ENCODE data around the gene ZNF746.

The ZNF746 gene

GRCh38 chr7:149433124-149433523, 64.5 kb downstream of the ZNF746 start:
- Histone ChIP-seq H3K4me3 (ENCODE audit: low read depth, low read length) (no peak overlapping the region), H3K9me3 (ENCODE audit: control insufficient read depth, insufficient read depth, low read depth, low read length) (no peaks in the 10 kb centered on the region), H3K27ac (ENCODE audit: extremely low read depth, low read depth, low read length) (no peak overlapping the region), H3K4me1 (ENCODE audit: control insufficient read depth, insufficient read depth, low read length) (no peaks in the 10 kb centered on the region), H3K36me3 (ENCODE audit: control insufficient read depth in 2 of 2, insufficient read depth in 1 of 2, low read length in 2 of 2) (peaks cover 8 to 71% of the 10 kb centered on the region in 2 experiments; a peak in 2 of 3 replicates)
- TF ChIP-seq ZNF837 (tag by site-specific recombination; IDR thresholded peaks at IDR 0.05): no peak
- TF ChIP-seq BCL11B (tag by site-specific recombination; IDR thresholded peaks at IDR 0.05; ENCODE audit: low read depth): no peak
- TF ChIP-seq ZNF221 (tag by site-specific recombination; IDR thresholded peaks at IDR 0.05; ENCODE audit: borderline replicate concordance): no peak
- TF ChIP-seq ZNF223 (tag by site-specific recombination; IDR thresholded peaks at IDR 0.05): no peak
- ChIA-PET POLR2A (no interaction called here), CTCF (no interaction called here)

GRCh38 chr7:149432121-149432691, 65.4 kb downstream of the ZNF746 start:
- Histone ChIP-seq H3K4me1 (ENCODE audit: control insufficient read depth, insufficient read depth, low read length) (no peaks in the 10 kb centered on the region), H3K4me3 (ENCODE audit: low read depth, low read length) (no peak overlapping the region), H3K9me3 (ENCODE audit: control insufficient read depth, insufficient read depth, low read depth, low read length) (no peaks in the 10 kb centered on the region), H3K36me3 (ENCODE audit: control insufficient read depth in 2 of 2, insufficient read depth in 1 of 2, low read length in 2 of 2) (peaks cover 8 to 69% of the 10 kb centered on the region in 2 experiments; a peak in 2 of 3 replicates), H3K27ac (ENCODE audit: extremely low read depth, low read depth, low read length) (no peak overlapping the region)
- ChIA-PET CTCF (interaction anchor here (0.5 kb wide), 1 partner anchor 22 kb away, joined by 3 read pairs; no protein-coding TSS in a partner anchor), POLR2A (no interaction called here)
- TF ChIP-seq ZNF248 (tag by site-specific recombination; IDR thresholded peaks at IDR 0.05) (no peak), ZNF777 (tag by site-specific recombination; IDR thresholded peaks at IDR 0.05; ENCODE audit: borderline replicate concordance) (0 out of 2 replicates have a peak, but pooled peaks have one; percentile 45), ZIC2 (tag by site-specific recombination; IDR thresholded peaks at IDR 0.05) (no peak)

GRCh38 chr7:149431486-149432120, 66.0 kb downstream of the ZNF746 start:
- Histone ChIP-seq H3K4me3 (ENCODE audit: low read depth, low read length) (no peak overlapping the region), H3K4me1 (ENCODE audit: control insufficient read depth, insufficient read depth, low read length) (no peaks in the 10 kb centered on the region), H3K36me3 (ENCODE audit: control insufficient read depth in 2 of 2, insufficient read depth in 1 of 2, low read length in 2 of 2) (peaks cover 8 to 63% of the 10 kb centered on the region in 2 experiments; a peak in 2 of 3 replicates), H3K27ac (ENCODE audit: extremely low read depth, low read depth, low read length) (no peak overlapping the region), H3K9me3 (ENCODE audit: control insufficient read depth, insufficient read depth, low read depth, low read length) (no peaks in the 10 kb centered on the region)
- ChIA-PET CTCF (interaction anchor here (0.5 kb wide), 1 partner anchor 22 kb away, joined by 3 read pairs; no protein-coding TSS in a partner anchor), POLR2A (no interaction called here)
- TF ChIP-seq INSM2 (tag by site-specific recombination; IDR thresholded peaks at IDR 0.05) (no peak), AEBP2 (tag by site-specific recombination; IDR thresholded peaks at IDR 0.05; ENCODE audit: borderline replicate concordance) (no peak), ZSCAN18 (tag by site-specific recombination; IDR thresholded peaks at IDR 0.05) (no peak), ZNF280C (tag by site-specific recombination; IDR thresholded peaks at IDR 0.05) (no peak), HIC1 (tag by site-specific recombination; IDR thresholded peaks at IDR 0.05) (no peak), GFI1B (tag by site-specific recombination; IDR thresholded peaks at IDR 0.05) (no peak), ZNF174 (tag by site-specific recombination; IDR thresholded peaks at IDR 0.05) (no peak), ZBTB20 (tag by site-specific recombination; IDR thresholded peaks at IDR 0.05) (no peak), IKZF3 (tag by site-specific recombination; IDR thresholded peaks at IDR 0.05) (no peak), FEZF1 (tag by site-specific recombination; IDR thresholded peaks at IDR 0.05) (no peak), ZNF324 (tag by site-specific recombination; IDR thresholded peaks at IDR 0.05) (no peak), ZNF704 (tag by site-specific recombination; IDR thresholded peaks at IDR 0.05) (no peak)
